Osteocyte (in vitro differentiated cells): ENCODE data around the gene INAVA. TPM values are rescaled to one million over a fixed set of nuclear protein-coding genes. Genes with fewer than 3 reads are reported as not detected.

Experiments
- DNase-seq: peaks from one replicate; pipeline ENCODE4 v3.0.0; 2021; ENCODE audit warnings: mixed read lengths; ENCODE audit not compliant: unreplicated experiment; ENCODE audit errors: extremely low spot score
- H3K27ac Mint-ChIP-seq: one replicate; pipeline ENCODE4 v1.8.0; 2021; ENCODE audit warnings: mild to moderate bottlenecking, mixed read lengths; ENCODE audit not compliant: unreplicated experiment
- H3K27me3 Mint-ChIP-seq: one replicate; pipeline ENCODE4 v1.8.0; 2021; ENCODE audit warnings: mixed read lengths; ENCODE audit not compliant: unreplicated experiment
- H3K36me3 Mint-ChIP-seq: one replicate; pipeline ENCODE4 v1.8.0; 2021; ENCODE audit warnings: mixed read lengths; ENCODE audit not compliant: unreplicated experiment
- H3K4me1 Mint-ChIP-seq: one replicate; pipeline ENCODE4 v1.8.0; 2021; ENCODE audit warnings: mixed read lengths; ENCODE audit not compliant: unreplicated experiment
- H3K4me3 Mint-ChIP-seq: one replicate; pipeline ENCODE4 v1.8.0; 2021; ENCODE audit warnings: mild to moderate bottlenecking, moderate library complexity, mixed read lengths; ENCODE audit not compliant: unreplicated experiment
- H3K9me3 Mint-ChIP-seq: one replicate; pipeline ENCODE4 v1.8.0; 2021; ENCODE audit warnings: mixed read lengths; ENCODE audit not compliant: unreplicated experiment
- total RNA-seq: library from RNA; stranded (reverse); gene quantifications from 2 replicates; pipeline ENCODE4 v1.2.1, GENCODE V29; 2021
- TF ChIP-seq, protein P1 (sequence below): fragments of 200-600 bp; sonication (generic); IDR thresholded peaks from 2 replicates; pipeline ENCODE4 v1.5.0; 2021; ENCODE audit warnings: antibody characterized with exemption, mild to moderate bottlenecking, moderate library complexity

Gene INAVA
- total RNA-seq, 1 donor from 2014 or later: 2.0 TPM

DNA sequence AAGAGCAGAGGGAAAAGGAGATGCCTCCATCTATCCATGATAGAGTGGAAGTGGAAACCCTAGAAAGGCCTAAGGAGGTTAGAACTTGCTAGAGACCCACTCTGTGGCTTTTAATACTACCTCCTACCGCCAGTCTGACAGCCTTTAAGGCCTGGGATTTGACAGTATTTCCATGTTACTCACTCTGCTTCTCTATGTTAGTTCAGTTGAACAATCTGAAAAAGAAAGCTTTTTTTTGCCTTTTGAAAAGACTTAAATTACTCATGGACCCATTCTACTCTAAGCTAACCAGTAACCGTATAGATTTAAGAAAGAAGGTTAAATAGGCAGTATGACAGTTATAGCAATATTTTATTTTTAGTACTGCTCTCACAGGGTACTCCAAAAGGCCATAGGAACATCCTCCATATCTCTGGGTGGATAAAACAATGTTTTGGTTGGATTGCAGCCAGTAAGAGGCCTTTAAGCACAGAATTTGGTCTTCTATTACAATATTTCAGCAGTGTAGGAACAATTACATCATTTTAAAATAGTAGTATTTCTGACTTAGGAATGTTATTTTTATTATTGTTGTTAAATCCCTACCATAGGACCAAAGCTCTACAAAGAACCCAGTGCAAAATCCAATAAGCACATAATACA is 37.9 kb upstream of the INAVA start:
- no peaks in the 10 kb centered on the region for H3K27me3 Mint-ChIP-seq
- no peak overlapping the region for H3K4me3 Mint-ChIP-seq
- peak overlapping the region; percentile 84 for H3K27ac Mint-ChIP-seq
- no peak for DNase-seq
- peaks cover 24% of the 10 kb centered on the region for H3K4me1 Mint-ChIP-seq
- TF ChIP-seq, protein P1, sequence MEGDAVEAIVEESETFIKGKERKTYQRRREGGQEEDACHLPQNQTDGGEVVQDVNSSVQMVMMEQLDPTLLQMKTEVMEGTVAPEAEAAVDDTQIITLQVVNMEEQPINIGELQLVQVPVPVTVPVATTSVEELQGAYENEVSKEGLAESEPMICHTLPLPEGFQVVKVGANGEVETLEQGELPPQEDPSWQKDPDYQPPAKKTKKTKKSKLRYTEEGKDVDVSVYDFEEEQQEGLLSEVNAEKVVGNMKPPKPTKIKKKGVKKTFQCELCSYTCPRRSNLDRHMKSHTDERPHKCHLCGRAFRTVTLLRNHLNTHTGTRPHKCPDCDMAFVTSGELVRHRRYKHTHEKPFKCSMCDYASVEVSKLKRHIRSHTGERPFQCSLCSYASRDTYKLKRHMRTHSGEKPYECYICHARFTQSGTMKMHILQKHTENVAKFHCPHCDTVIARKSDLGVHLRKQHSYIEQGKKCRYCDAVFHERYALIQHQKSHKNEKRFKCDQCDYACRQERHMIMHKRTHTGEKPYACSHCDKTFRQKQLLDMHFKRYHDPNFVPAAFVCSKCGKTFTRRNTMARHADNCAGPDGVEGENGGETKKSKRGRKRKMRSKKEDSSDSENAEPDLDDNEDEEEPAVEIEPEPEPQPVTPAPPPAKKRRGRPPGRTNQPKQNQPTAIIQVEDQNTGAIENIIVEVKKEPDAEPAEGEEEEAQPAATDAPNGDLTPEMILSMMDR: no peak
- H3K36me3 Mint-ChIP-seq: peaks cover 36% of the 10 kb centered on the region
- no peaks in the 10 kb centered on the region for H3K9me3 Mint-ChIP-seq

DNA sequence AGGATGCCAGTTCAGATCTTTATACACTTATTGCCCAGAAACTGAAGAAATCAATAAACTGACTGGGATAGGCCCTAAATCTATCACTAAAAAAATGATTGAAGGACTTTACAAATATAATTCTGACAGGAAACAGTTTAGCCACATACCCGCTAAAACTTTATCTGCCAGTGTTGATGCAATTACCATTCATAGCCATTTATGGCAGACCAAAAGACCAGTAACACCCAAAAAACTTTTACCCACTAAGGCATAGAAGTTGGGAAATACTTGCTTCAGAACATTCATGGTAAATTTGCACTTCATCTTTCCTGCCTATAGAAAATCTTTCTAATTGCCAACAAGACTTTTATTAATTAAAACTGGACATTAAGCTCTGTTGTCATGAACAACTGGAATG is 36.9 kb upstream of the INAVA start:
- H3K9me3 Mint-ChIP-seq: no peaks in the 10 kb centered on the region
- no peak for DNase-seq
- H3K27me3 Mint-ChIP-seq: no peaks in the 10 kb centered on the region
- H3K36me3 Mint-ChIP-seq: peaks cover 36% of the 10 kb centered on the region
- peak overlapping the region; percentile 84 for H3K27ac Mint-ChIP-seq
- no peak overlapping the region for H3K4me3 Mint-ChIP-seq
- TF ChIP-seq, protein P1: no peak
- peaks cover 24% of the 10 kb centered on the region for H3K4me1 Mint-ChIP-seq

DNA sequence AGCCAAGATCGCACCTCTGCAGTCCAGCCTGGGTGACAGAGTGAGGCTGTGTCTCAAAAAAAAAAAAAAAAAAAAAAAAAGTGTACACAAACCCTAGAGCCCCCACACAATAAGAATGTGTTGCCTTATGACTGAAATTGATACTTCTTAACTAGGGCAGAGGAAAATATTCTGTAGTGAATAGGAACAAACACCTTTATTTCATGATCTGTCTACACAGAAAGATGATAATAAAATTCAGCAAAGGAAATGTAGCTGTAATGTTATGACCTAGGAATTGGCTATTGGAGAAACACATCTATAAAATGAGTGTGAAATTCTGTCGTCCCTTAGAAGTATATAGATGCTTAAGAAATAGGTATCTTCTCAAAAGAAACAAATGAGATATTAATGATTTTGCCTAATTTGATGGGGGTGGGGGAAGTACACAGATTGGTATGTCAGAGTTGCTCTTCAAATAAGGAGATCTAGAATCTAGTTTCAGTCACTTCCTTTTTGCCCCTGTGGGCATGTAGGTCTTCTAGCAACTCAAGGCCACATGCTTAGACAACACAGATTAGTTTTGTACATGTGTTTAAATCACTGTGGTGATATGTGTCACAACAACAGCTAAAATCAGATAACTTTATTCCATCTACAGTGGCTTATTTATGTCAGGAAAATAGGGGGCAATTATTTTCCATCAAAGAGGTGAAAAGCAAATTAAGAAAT is 32.6 kb upstream of the INAVA start:
- no peak for DNase-seq
- H3K36me3 Mint-ChIP-seq: peaks cover 35% of the 10 kb centered on the region
- H3K4me3 Mint-ChIP-seq: no peak overlapping the region
- H3K9me3 Mint-ChIP-seq: no peaks in the 10 kb centered on the region
- no peak overlapping the region for H3K27ac Mint-ChIP-seq
- no peaks in the 10 kb centered on the region for H3K27me3 Mint-ChIP-seq
- TF ChIP-seq, protein P1: no peak
- peaks cover 28% of the 10 kb centered on the region for H3K4me1 Mint-ChIP-seq

DNA sequence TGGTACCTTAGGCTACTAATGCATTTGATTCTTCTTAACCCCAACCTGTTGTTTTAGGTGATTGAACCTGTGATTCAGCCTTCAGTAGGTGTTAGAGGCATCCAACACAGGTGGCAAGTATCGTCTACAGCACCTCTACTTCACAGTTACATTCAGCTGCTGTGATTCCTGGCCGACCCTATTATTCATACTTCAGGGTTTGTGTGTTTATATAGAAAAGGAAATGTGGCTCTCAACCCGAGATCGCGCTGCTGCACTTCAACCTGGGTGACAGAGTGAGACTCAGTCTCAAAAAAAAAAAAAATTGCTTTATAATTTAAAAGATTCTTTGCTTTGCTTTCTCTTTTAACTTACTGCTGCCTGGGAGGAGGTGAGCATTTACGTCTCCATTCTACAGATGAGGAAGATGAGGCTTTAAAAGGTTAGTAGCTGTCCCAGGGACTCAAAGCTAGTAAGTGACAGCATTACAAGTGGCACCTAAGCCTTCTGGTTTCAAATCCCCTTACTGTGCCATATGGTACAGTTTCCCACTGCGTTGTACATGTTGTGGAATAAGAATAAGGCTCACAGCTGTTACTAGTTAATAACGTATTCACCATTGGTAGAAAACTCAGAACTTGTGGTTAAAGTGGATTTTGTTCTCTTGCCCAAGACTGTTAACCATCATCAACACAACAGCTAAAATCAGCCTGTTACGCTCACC is 31.8 kb upstream of the INAVA start:
- H3K9me3 Mint-ChIP-seq: no peaks in the 10 kb centered on the region
- peaks cover 24% of the 10 kb centered on the region for H3K4me1 Mint-ChIP-seq
- H3K4me3 Mint-ChIP-seq: no peak overlapping the region
- no peaks in the 10 kb centered on the region for H3K27me3 Mint-ChIP-seq
- peaks cover 29% of the 10 kb centered on the region for H3K36me3 Mint-ChIP-seq
- no peak overlapping the region for H3K27ac Mint-ChIP-seq
- DNase-seq: no peak
- TF ChIP-seq, protein P1: no peak

DNA sequence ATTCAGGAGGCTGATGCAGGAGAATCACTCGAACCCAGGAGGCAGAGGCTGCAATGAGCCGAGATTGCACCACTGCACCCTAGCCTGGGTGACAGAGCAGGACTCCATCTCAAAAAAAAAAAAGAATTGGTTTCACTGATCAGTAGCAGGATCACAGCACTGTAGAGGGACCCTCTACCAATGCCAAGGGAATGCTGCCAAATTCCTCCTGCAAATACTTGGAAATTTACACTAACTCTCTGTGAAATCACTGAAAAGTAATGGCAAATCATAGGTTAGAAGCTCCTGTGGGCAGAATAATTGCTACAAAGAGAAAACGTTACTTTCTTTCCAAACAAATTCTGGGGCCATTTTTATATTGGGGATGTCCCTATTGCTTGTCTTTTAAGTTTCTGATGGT is 28.6 kb upstream of the INAVA start:
- Mint-ChIP-seq H3K27me3 (peaks cover 5% of the 10 kb centered on the region), H3K4me3 (no peak overlapping the region), H3K27ac (no peak overlapping the region), H3K4me1 (peaks cover 19% of the 10 kb centered on the region), H3K9me3 (no peaks in the 10 kb centered on the region), H3K36me3 (peaks cover 21% of the 10 kb centered on the region)
- TF ChIP-seq, protein P1: no peak
- peak; percentile 38 for DNase-seq
